Amniotic epithelial cell (primary cell): ENCODE data around the gene EFCAB13.
"Not testable (repeated sequence)": the region's sequence is repeated elsewhere in the genome, so short reads cannot be mapped to it uniquely, and the experiment has no call there.

ENCODE experiments used
- DNase-seq: peaks from one replicate; pipeline ENCODE4 v3.0.0-alpha.2; 2010; ENCODE audit warnings: low read depth

The EFCAB13 gene

GRCh38 chr17:47332287-47332686 lies 8.5 kb downstream of the EFCAB13 start:
- no peak for DNase-seq

DNA sequence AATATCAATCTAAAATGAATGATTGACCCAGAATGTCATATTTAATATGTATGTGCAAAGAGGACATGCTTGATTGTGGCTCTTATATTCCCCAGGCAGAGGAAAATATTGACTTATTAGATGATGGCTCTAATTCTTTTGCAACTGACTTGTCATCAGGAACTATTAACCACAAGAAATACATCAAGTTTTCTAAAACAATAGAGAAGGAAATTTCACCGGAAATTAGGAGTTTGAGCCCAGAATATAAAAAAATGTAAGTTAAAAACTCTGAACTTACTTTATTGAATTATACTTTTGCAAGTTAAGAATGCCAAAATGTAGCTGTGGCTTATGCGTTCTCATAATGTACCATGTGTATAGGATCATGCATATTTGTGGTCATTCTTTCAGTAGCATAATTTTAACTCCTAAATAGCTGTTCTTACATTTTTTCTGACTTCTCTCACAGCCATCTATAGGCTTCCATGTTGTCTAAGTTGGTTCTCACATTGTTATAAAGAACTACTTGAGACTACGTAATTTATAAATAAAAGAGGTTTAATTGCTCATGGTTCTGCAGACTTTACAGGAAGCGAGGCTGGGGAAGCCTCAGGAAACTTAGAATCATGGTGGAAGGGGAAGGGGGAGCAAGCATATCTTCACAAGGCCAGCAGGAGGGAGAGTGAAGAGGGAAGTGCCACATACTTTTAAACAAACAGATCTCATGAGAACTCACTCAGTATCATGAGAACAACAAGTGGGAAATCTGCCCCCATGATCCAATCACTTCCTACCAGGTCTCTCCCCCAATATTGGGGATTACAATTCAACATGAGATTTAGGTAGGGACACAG lies 11.6 kb downstream of the EFCAB13 start:
- DNase-seq, result peak; percentile 19

DNA sequence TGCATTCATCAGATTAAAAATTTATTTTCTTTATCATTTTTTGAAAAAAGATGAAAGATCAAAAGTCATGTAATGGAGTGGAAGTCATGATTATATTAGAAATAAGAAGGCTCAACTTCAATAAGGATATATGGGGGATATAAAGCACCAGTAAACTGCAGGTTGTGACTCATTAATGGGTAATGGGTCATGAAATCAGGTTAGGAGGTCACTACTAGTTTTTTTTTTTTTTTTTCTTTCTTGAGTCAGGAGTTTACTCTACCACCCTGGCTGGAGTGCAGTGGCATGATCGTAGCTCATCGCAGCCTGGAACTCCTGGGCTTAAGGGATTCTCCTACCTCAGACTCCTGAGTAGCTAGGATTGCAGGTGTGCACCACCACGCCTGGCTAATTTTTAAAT lies 14.3 kb downstream of the EFCAB13 start:
- no peak for DNase-seq

DNA sequence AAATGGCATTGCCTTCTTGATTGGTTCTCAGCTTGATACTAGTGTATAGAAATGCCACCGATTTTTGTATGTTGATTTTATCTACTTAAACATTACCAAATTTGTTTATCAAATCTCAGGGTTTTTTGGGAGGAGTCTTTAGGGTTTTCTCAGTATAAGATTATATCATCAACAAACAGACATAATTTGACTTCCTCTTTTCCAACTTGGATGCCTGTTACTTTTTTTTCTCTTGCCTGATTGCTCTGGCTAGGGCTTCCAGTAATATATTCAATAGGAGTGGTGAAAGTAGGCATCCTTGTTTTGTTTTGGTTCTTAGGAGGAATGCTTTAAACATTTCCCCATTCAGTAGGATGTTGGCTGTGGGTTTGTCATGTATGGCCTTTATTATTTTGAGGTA lies 29.1 kb downstream of the EFCAB13 start:
- DNase-seq, result no peak

DNA sequence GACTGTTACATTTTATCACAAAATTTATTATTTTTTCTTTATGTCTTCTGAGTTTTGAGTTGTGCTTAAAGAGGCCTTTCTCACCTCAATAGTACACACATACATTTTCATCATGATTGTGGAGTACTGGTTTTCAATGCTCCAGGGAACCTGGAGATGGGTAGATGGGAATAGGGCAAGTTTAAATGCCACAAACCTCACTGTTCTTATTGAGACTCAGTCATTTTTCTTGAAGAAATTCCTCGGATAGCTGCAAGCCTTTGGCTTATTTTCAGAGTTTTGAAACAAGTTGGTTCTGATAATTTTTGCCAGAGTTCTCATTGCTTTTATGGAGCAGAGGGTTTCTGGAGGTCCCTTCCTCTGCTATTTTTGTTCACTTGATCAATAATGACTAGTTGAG lies 34.9 kb downstream of the EFCAB13 start:
- DNase-seq, result no peak

DNA sequence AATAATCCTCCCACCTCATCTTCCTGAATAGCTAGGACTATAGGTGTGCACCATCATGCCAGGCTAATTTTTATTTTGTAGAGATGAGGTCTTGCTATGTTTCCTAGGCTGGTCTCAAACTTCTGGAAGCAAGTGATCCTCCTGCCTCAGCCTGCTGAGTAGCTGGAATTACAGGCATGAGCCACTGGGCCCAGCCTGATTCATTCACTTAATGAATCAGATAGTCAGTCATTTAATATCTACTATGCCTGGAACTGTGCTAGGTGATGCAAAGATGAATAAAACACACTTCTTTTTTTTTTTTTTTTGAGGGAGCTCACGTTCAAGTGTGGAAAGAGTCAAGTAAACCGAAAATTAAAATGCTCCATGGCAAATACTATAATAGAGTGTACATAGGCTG lies 39.4 kb downstream of the EFCAB13 start:
- peak; percentile 13 for DNase-seq

- no peak for DNase-seq
Measured at GRCh38 chr17:47367257-47367656, 43.5 kb downstream of the EFCAB13 start.

DNA sequence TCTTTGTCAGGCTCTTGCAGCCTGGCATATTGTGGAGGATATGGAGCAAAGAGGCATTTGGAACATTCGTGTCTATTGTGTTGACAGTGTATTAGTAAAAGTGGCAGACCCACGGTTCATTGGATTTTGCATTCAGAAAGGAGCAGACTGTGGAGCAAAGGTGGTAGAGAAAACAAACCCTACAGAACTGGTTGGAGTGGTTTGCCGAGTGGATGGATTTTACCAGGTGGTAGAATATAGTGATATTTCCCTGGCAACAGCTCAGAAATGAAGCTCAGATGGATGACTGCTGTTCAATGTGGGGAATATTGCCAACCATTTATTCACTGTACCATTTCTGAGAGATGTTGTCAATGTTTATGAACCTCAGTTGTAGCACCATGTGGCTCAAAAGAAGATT lies 44.5 kb downstream of the EFCAB13 start:
- no peak for DNase-seq

- peak; percentile 18 for DNase-seq
Measured at GRCh38 chr17:47370899-47371298, 47.1 kb downstream of the EFCAB13 start.

DNA sequence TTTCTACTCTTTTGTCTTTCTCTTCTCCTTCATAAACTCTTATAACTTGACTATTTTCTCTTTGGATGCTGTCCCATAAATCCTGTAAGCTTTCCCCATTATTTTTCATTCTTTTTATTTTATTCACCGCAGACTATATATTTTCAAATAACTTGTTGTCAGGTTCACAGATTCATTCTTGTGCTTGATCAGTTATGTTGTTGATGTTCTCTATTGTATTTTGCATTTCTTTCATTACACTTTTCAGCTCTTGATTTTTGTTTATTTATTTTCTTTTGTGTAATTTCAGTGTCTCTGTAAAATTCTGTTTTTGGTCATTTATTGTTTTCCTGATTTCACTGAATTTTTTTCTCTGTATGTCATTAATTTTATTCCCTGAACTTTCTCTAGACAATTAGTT lies 49.2 kb downstream of the EFCAB13 start:
- no peak for DNase-seq

DNA sequence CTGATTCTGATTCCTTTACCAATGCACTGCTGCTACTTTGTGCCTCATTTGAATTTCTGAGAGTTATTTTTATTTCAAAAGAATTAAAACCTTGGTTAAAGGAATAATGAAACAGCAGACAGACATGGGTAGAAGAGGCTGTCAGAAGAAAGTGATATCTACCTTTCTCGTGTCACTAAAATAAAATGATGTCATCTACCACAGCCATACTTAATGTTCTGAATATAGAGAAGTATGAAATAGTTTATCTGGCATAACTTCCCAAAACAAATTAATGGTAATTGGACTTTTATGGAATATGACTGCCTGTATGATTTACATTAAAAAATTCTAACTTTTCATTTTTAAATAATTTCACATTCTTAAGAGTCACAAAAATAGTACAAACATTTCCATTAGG lies 52.5 kb downstream of the EFCAB13 start:
- DNase-seq, result no peak

GRCh38 chr17:47388825-47389224 lies 65.1 kb downstream of the EFCAB13 start:
- DNase-seq, result no peak

DNA sequence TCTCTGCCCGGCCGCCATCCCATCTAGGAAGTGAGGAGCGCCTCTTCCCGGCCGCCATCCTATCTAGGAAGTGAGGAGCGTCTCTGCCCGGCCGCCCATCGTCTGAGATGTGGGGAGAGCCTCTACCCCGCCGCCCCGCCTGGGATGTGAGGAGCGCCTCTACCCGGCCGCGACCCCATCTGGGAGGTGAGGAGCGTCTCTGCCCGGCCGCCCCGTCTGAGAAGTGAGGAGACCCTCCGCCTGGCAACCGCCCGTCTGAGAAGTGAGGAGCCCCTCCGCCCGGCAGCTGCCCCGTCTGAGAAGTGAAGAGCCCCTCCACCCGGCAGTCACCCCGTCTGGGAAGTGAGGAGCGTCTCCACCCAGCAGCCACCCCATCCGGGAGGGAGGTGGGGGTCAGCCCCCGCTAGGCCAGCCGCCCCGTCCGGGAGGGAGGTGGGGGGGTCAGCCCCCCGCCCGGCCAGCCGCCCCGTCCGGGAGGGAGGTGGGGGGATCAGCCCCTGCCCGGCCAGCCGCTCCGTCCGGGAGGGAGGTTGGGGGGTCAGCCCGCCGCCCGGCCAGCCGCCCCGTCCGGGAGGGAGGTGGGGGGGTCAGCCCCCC lies 73.9 kb downstream of the EFCAB13 start:
- DNase-seq, result not testable (repeated sequence)

DNA sequence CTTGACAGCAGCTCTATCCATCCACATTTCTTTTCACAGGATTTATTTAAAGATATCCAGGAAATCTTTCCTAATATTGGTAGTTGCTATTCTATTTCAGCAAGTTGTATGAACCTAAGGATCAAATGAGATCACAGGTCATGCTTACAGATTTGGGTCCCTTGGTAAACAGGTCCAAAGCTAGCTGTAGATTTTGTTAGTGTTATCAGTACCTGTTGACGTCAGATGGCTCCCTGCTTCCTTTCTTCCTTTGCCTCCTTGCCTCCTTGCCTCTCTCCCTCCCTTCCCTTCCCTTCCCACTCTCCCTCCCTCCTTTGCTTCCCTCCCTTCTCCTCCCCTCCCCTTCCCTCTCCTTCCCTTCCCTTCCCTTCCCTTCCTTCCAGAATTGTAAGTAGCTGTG lies 76.6 kb downstream of the EFCAB13 start:
- no peak for DNase-seq

DNA sequence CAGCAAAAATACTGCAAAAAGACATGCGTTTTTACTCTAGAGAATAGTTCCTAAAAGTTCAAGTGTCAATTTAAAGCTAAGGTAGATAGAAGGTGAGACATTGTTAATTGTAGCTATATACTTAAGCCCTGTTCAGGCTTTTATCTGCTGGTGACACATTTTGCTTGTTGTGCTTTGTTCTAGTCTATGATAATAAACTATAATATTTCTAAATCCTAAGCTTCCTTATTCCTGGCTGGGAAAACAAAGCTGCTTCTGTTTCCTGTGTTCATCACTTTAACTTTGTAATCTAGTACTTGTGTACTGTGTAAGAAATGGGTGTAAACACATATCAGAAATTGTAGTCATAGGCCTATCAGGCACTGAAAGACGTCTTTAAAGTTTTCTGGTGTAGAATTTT lies 77.3 kb downstream of the EFCAB13 start:
- DNase-seq, result no peak

- DNase-seq, result no peak
Measured at GRCh38 chr17:47404006-47404405, 80.3 kb downstream of the EFCAB13 start.

DNA sequence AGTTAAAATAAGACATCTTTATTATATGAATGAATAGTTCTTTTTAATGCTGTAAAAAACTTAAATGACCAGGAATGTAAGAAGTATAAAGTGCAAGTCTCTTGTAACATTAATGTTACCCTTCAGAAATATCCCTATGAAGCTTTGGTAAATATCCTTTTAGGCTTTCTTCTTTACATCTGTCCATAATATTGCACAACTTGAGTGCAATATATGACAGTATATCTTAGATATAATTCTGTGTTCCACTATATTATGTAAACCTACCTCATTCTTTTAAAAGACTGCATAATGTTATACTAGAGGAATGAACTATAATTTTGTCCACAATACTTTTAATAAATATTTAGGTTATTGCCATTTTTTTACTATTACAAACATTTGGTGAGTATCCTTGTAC lies 81.1 kb downstream of the EFCAB13 start:
- DNase-seq, result no peak

DNA sequence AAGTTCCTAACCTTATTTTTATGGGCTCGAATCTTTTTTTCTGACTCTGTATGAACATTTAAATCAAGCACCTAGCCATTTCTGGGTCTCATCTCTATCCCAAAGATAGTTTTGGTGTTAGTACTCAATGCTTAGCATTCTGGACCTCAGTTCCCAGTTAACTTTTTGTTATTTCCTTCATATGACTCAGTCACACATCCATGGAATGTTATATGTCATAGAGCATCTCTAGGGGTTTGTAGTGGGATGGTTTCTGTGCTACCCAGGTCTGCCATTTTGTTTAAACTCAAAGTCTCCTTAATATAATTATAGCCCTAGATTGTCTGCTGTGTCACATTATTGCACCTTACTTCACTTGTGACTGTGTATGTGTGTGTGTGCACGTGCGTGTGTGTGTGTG lies 90.1 kb downstream of the EFCAB13 start:
- DNase-seq, result no peak

DNA sequence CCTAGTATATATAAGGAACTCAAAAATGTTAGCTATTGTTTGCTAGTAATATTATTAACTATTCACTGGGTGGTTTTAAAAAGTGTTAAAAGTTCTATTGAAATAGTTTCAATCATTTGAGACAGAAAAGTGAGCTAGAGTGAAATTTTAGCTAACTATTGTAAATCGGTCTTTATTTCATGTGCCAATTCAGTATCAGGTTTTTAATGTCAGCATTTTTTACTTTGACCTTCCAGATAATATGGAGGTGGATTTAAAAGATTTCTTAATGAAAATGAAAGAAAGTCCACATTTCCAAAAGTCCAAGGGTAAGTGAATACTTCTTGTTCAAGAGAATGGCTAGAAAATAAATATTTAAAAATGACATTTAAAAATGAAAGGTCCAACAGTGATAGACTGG lies 90.9 kb downstream of the EFCAB13 start:
- DNase-seq, result no peak

GRCh38 chr17:47423406-47424295 lies 99.9 kb downstream of the EFCAB13 start:
- DNase-seq, result no peak

- DNase-seq, result not testable (repeated sequence)
Measured at GRCh38 chr17:47425233-47425632, 101.5 kb downstream of the EFCAB13 start.

GRCh38 chr17:47425887-47426635 lies 102.3 kb downstream of the EFCAB13 start:
- not testable (repeated sequence) for DNase-seq
